Measurements from ENCODE around the gene MDFIC.

Gene MDFIC

DNA sequence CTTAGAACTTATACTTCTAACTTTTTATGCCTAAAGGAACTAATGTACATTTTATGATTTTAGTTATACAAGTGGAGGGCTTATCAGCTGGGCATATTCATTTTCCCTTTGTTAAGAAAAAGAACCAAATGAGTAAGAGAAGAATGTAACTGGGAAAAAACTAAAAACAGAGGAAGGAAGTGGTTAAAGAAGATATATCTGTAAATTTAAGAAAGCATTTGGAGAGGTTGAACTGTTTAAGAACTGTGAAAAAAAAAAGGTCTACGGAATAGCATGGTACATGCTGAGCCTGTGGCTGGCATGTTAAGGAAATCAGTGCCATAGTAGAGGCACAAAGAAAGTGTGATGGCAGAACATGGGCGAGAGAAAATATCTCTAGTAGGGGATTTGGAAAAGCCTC is 6.2 kb downstream of the MDFIC start:
- DNase-seq = no peak

DNA sequence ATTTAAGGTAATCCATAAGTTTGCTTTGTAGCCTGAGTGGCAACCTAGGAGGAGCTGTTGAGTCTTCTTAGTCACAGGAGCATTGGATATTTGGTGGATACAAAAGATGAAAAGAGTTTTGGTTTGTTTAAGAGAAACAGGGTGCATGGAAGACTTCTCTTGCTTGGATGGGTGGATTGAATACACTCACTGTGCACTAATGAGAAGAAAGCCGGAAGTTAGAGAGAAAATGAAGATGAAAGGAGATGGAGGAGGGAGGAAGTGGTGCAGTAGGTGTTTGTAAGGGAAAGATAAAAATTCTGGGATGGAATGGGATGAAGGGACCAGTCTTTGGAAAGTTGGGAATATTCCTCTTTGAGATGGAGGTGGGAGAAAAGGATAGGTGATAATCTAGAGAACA is 7.7 kb downstream of the MDFIC start:
- DNase-seq = no peak

DNA sequence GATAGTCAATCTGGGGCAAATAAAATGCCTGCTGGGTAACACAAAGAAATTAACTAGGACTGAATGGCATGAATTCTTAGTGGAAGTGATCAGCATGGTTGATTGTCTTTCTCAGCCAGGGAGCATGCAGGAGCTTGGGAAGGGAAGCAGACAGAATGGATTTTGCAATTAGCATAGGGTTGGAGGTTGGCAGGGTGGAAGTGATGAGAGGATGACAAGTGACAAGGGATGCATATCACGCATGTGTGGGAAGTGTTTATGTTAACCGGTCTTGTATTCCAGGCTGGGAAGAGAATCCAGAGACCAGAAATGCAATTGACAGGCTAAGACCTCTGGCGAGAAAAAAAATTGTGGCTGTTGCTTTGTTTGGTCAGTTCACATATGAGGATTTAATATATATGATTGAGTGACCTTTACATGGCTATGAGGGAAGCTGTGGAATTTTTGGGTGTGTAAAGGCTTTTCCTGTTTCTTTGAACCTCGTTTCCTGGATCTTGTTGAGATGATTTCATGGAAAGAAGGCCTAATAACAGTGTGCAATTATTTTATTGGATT is 8.3 kb downstream of the MDFIC start:
- DNase-seq = no peak

DNA sequence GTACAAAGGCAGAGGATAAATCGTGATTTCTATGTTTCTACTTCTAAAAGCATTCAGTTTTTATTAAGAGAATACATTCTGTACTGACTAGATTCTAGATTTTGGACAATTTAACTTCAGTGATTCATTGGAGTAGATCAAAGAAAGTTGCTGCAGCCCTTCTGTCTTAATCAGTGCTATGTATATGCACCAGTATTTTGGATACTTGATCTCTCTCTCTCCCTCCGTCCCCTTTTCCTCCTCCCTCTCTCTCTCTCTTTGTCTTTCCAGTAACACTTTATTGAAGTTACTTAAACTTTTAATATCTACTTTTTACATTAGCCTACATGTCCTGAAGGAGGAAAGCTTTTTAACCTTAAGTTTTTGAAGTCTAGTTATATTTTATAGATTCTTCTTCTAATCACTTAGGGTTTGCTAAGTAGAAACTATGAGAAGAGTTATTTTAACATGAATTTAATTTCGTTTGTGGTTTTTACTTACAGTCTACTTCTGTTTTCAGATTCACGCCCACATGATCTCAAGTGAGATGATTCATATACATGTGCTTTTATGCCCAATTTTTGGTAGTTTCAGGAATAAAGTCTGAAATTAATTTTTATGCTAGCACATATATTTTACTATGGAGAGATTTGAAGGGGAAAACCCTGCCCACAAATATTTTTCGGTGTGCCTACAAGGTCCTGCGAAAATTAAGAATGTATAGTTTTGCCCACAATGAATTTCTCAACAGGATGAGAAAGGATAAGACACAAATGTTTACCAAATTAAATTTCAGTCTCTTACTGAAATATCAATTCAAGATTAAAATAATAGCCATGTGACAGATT is 9.1 kb downstream of the MDFIC start:
- DNase-seq = no peak

DNA sequence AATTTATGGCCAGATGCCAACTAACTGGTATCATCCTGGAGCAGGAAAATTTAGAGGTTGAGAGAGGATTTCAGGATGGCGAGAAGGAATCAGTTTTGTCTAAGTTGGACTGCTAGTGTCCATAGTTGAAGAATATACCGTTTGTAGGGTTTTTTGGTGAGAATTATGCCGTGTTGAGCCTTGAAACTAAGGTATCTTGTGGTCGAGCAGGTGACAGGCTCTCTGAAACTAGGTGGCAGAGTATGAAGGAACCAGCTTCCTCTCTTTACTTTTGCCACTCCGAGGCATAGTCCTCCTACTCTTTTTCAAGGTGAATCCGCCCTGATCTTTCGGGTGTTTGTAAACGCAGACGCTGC is 9.7 kb downstream of the MDFIC start:
- DNase-seq = peak; percentile 46

DNA sequence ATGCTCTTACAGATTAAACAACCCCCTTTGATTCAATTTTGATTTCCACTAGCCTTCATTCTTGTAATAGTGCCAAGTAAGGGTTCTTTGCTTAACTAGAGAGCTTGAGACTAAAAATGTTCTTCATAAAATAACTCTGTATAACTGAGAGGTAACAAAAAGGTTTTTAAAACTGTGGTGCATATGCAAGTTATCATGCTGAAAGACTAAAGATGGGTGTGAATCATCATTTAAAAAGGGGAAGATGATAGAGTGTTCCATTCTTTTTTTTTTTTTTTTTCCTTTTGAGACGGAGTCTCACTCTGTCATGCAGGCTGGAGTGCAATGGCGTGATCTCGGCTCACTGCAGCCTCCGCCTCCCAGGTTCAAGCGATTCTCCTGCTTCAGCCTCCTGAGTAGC is 11.1 kb downstream of the MDFIC start:
- DNase-seq = no peak

DNA sequence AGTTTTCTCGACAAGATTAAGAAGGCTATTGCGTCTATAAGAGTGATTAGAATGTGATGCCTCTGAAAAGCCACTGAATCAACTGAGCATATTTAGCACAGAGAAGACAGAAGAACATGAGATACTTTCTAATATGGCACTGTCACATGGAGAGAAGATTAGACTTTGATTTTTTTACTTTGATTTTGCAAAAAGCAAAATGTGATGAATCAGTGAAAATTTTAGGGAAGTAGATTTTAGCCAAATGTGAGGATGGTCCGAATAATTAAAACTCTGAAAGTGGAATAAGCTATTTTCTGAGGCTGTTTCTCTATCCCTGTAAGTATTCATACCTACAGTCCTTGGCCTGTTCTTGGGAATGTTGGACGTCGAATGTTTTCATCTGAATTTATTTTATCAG is 11.8 kb downstream of the MDFIC start:
- DNase-seq = no peak

DNA sequence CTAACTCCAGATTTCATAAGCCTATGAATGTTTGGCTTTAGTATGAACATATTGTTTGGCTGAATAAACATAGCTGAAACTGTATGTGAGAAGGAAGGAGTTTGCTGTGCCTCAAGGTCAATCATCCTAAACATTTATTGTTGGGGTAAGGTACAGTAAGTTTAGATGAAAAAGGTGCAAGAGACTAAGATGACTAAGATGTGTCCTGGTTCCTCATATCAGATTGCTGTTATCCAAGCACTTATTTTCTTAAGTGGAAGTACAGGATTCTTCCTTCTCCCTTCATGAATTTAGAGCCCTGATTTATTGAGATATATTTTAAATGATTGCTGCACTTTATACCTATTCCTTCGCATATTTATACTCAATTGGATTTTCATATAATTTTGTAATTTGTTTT is 12.2 kb downstream of the MDFIC start:
- DNase-seq = no peak

DNA sequence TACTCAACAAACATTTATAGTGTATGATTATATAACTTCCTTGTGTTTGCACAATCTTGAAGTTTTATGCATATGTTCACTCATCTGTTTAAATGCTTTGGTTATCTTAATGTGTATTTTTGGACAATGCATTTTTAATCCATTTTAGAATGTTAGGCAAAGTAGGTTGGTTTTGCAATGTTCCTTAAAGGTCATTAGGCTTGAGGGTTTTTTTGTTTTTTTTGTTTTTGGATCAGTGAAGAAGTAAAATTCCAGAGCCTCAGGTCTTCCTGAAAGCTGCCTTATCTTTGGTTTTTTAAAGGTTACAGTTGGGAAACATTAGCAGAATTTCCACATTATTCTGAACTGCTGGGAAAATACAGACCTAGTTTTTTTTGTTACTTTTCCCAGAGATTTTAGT is 12.8 kb downstream of the MDFIC start:
- DNase-seq = no peak

DNA sequence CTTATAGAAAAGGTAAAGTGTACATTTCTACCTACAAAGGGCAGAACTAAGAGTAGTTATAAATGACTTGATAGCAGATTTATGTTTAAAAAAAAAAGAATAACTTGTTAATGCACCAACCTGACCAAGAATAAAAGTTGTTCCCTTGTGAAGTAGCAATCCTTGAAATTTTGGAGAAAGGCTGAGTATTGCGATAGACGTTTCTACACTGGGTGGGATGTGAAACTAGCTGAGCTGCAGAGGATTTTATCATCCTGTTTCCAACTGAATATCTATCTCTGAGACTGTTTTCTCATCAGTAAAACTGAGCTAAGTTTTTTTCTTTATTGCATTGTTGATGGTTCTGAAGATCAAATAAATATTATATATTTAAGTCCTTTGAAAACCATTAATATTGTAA is 14.6 kb downstream of the MDFIC start:
- no peak for DNase-seq

DNA sequence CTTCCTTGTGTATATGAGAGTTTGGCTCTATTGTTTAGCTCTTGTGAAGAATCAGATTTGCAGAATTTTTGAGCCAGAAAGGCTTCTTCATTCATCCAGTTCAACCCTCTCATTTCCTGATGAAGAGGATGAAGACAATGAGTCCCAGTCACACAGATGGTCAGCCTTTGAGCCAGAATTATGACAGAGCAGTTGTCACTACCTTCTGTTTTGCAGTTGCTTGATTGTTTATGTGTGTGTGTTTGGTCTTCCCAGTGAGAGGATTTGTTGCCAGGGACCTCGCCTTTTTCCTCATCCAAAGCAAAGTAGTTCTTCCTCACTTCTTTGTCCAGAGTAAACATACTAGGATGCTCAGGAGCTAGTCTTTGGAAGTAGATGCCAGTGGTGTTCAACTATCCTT is 15.6 kb downstream of the MDFIC start:
- DNase-seq = no peak

DNA sequence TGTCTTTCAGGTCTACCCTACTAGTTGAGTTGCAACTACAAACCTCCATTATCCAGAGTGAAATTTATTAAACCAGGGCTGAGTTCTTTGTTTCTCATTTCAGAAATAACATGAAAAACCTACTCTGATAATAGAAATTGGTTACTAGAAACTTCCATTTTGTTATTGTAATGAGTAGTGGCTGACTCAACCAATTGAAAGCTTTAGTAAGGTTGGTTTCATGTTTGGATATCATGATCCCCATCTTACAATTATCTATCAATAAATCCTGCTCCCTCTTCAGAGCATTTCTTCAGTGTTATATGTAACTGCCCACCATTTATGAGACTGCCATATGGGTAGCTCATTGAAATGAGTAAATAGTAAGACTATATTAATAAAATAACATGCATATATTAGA is 16.9 kb downstream of the MDFIC start:
- DNase-seq = no peak

DNA sequence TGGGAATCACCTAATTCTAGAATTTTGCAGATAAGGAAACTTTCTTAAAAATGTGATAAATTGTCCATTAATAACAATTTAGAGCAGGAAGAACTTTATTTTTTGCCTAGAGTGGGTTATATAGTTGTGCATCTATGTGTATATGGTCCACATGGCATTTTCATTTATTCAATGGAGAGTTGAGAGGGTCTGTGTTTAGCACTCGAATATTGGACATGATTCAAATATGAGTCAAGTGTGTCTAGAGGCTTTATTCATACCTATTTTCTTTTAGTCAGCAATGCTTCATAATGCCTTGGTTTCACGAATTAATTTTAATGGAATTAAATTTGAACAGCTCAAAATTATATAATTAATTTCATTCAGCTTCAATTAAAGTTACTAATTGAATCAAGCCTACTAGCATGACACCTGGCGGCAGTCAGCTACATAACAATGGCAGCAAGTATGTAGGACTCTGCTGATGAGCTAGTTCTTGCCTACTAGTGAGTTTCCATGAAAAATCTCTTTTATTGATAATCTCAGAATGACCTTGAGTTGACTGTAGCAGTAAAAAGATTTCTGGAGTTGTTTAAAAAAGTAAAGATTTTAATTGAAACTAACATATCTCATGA is 17.7 kb downstream of the MDFIC start:
- DNase-seq = peak; percentile 33

DNA sequence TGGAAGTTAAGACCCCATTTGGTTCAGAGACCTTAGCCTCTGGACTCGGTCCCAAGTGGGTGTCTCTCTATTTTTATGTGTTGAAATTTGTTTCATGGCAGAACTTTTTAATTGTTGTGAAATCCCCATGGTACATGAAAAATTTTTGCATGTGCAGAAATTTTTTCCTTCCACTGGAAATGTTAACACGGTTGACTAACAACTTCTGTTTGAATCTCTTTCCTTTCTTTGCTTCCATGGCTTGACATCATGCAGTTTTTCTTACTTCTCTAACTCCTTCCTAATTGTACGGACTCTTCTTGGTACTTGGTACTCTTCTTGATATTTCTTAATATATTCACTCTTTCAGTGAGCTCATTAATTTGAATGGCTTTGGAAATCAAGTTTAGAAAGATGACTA is 18.3 kb downstream of the MDFIC start:
- no peak for DNase-seq

DNA sequence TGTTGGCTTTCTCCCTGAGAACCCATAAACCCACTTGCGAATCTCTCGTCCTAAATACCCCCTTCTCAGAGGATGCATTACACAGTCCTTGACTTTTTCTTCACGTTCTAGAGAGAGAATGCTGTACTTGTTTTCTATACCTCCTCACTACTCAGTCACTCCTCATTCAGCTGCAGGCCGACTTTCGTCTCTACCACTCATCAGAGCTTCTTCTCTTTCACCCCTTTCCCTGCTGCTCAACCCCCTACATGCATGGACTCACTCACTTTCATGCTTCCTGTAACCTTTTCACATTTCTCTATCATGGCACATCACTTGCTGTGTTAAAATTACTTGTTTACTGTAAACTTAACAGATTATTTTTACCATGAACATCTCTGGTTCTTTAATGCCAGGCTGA is 19.8 kb downstream of the MDFIC start:
- DNase-seq = no peak

DNA sequence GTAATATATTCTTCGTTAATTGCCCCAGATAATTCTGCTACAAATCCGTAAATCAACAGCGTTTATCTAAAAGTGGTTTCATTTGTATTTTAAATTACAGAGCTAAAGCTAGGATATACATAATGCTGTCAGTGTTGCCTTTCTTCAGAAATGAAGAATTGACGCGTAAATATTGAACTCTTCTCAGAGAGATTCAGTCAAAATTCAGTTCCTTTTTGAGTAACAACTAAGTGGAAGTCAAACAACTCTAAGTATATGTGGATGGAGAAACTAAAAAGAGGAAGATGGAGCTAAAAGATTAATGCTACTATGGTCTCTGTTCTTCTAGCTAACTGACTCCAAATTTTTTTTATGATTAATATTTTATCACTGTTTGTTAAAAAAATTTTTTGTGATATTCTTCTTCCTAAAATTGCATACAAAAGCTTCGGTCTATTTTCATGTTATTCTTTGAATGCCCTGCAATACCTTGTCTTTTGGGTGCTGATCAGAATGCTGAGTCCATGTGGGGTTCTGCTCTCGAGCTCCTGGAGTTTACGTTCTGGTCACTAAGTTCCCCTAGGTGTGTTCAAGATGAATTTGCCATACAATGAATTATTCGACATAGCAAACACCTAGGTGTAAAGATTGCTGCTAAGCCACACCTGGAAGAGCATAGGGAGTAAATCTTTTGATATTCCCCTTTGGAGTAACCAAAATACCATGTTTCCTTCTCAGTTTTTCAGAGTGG is 20.7 kb downstream of the MDFIC start:
- no peak for DNase-seq

DNA sequence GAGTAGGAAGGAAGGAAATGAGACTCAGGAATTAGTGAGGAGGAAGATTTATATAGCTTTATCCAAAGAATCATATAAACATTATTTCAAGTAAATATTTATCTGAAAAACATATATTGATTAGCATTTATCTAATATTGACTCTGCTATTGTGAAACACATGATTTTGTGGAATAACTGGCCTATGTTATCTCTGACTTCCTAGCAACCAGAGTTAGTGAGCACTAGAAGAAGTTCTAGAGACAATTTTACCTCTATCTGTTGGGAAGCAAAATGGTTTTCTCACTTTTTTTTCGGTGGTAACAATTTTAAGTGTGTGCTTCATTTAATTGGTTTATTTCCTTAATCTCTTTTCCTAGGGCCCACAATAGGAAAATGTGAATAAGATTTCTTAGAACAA is 21.6 kb downstream of the MDFIC start:
- no peak for DNase-seq

DNA sequence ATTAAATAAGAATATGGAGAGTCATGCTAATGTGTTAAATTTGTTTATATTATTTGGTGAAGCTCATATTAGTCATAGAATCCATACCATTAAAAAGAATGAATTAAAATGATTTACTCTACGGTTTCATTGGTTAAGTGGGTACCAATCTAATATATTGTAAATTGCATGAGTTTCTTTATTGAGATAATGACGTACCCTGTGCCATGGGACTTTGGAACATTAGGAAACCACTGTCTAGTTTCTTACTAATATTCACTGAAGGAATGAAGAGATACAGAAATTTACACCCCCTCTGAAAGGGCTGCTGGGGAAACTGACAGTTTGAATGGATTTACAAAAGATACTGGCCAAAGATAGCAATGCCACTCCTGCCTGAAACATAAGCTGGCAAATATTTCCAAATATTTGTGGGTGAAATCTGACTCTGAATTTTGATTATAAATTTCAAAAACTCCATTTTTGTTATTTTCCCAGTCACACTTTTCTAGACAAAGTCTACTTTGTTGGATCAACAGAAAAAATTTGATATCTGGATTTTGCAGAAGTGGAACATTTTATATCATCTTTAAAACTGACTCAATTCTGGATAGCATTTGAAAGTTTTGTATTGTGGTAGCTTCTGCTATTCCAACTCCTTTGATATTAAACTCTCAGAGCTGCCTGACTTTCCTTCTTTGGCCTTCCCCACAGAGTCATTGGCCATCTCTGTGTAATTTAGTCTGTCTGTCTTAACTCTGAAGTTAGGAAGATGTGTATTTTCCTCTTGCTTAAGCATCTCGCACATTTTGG is 22.3 kb downstream of the MDFIC start:
- DNase-seq = no peak

DNA sequence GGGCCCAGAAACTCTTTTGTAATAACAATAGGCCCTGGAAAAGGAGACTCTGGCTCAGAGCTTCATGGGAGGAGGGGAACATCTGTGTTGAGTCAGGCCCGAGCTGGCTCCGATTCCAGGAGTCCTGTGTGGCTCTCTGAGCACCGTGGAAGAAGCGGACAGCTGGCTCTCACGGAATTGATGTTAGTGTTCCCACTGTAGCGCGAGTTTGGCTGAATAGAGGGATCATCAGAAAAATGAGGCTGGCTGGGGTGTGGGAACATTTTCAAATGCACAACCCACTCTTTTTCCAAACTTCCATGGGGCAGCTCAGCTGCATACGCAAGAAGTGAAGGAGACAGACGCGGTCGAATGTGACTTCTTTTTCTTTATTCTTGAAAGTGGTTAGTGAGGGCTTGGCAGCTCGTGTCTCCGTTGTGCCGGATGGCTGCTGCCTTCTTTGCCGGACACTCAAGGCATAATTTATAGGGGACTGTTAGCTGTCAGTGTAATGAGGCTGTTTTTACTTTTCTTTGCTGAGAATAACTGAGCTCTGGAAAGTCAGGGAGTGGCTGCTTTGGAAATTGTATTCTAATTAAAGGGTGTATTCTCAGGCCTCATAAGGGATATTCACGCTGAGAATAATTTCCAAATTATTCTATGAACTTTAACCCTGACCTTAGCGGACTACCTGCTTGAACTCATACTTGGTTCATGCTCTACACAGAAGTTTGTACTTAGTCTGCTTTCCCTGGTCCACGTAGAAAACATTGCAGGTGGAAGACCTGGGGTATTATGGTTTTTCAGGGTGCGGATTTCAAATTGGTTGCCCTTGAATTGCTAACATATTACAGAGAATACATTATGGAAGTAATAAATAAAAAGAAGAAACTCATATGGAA is 23.1 kb downstream of the MDFIC start:
- DNase-seq = no peak

DNA sequence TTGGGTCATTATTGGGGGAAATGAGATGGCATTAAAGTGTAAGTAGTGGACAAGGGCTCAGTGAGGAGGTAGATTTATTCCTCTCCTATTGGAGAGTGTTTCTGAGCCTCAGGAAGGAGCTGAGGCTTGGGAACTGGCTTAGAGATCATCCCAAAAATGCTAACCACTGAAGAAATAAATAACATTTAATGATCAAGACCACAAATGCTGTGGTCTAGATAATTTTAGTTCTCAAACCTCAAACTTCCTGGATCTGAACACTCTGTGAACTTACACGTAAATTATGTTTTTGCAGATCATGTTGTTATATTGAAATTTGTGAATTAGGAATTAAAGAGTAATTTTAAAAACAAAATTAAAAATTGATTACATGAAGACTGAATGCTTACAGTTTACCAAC is 27.3 kb downstream of the MDFIC start:
- DNase-seq = no peak

DNA sequence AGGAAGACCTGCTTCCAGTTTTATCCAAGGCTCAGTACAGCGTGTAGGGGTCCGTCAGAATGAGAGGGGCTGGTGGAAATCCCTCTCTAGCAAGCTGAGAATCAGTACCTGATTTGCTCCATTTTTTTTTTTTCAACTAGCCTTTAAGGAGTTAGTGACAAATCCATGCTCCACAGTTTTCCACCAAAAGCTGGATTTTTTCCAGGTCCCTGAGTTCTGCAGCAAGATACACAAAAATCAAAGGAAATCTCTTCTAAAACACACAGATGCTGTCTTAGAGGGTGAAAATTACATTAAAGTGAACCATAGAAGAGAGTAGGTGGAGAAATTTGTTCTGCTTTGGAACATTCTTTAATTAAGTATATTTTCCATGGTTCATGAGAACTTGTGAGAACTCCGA is 30.4 kb downstream of the MDFIC start:
- DNase-seq = no peak

DNA sequence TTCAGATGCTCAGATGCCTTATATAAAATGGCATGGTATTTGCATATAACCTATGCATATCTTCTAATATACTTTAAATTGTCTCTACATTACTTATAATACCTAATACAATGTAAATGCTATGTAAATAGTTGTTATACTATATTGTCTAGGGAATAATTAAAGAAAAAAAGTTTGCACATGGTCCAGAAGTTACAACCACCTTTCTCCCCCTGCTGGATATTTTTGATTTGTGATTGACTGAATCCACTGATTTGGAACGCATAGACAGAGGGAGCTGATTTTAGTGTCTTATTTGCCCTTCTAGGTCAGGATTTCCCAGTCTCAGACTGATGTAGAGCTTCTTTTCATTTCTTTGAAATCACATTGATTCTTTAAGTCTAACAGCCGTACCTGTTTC is 31.8 kb downstream of the MDFIC start:
- no peak for DNase-seq

All from CD4-positive, alpha-beta T cell treated with Interleukin-17A for 4 hours (primary cell).